Naive B cell (primary cell): ENCODE results near the gene PDZRN3. TPM values are rescaled to one million over a fixed set of nuclear protein-coding genes. Genes with fewer than 3 reads are reported as not detected.

Experiments
- ATAC-seq, 2 donors: fragments of 150-1000 bp; cut with Tn5 transposase; 2 replicates each; pipeline ENCODE4 v1.10.0; 2021; ENCODE audit warnings: low read depth in 2 of 2, mild to moderate bottlenecking in 2 of 2, moderate library complexity in 2 of 2
- DNase-seq: peaks from one replicate; pipeline ENCODE4 v3.0.0; 2022
- H3K27ac Mint-ChIP-seq, 6 donors: one replicate each; pipeline ENCODE4 v1.8.0; 2020 to 2022; ENCODE audit warnings: mild to moderate bottlenecking in 6 of 6, mixed read lengths in 6 of 6, moderate library complexity in 5 of 6, inconsistent platforms in 2 of 6
- H3K27me3 Mint-ChIP-seq, 3 donors: one replicate each; pipeline ENCODE4 v1.8.0; 2021 to 2022; ENCODE audit warnings: mixed read lengths in 3 of 3, mild to moderate bottlenecking in 1 of 3
- H3K36me3 Mint-ChIP-seq, 2 donors: one replicate each; pipeline ENCODE4 v1.8.0; 2020 to 2022; ENCODE audit warnings: mixed read lengths in 2 of 2, inconsistent platforms in 1 of 2, mild to moderate bottlenecking in 1 of 2
- H3K4me1 Mint-ChIP-seq, 3 donors: one replicate each; pipeline ENCODE4 v1.8.0; 2020 to 2022; ENCODE audit warnings: mixed read lengths in 3 of 3, inconsistent platforms in 1 of 3, mild to moderate bottlenecking in 1 of 3, moderate library complexity in 1 of 3
- H3K4me3 Mint-ChIP-seq, 8 donors: one replicate each; pipeline ENCODE4 v1.8.0; 2020 to 2022; ENCODE audit warnings: mild to moderate bottlenecking in 8 of 8, mixed read lengths in 8 of 8, moderate library complexity in 8 of 8, inconsistent platforms in 2 of 8
- H3K9me3 Mint-ChIP-seq, 7 donors: one replicate each; pipeline ENCODE4 v1.8.0; 2020 to 2022; ENCODE audit warnings: mixed read lengths in 7 of 7, mild to moderate bottlenecking in 5 of 7, inconsistent platforms in 2 of 7, moderate library complexity in 1 of 7
- polyA plus RNA-seq, 6 donors: library from polyadenylated mRNA; unstranded; fragments of 300-500 nt; fragmentation: Illumina TruSeq; gene quantifications; one replicate each; pipeline ENCODE4 v1.2.3, GENCODE V29; 2021; ENCODE audit warnings: low read depth in 6 of 6

PDZRN3 gene
- polyA plus RNA-seq, 6 donors from 2014 or later = not detected

GRCh38 chr3:73556520-73557372 is 68.0 kb downstream of the PDZRN3 start:
- no peaks in the 10 kb centered on the region for H3K36me3 Mint-ChIP-seq
- DNase-seq = no peak
- no peak overlapping the region for H3K4me3 Mint-ChIP-seq
- H3K27ac Mint-ChIP-seq = no peak overlapping the region
- H3K27me3 Mint-ChIP-seq = peaks cover 5 to 10% (median 5%) of the 10 kb centered on the region in 3 donors
- H3K4me1 Mint-ChIP-seq = no peaks in the 10 kb centered on the region
- no peak for ATAC-seq
- peaks cover 0 to 9% (median 0%) of the 10 kb centered on the region in 7 donors for H3K9me3 Mint-ChIP-seq

- DNase-seq (no peak), ATAC-seq (no peak)
- H3K27me3 Mint-ChIP-seq = peaks cover 5 to 8% (median 5%) of the 10 kb centered on the region in 3 donors
- no peak overlapping the region for H3K4me3 Mint-ChIP-seq
- peaks cover 0 to 8% (median 0%) of the 10 kb centered on the region in 7 donors for H3K9me3 Mint-ChIP-seq
- H3K36me3 Mint-ChIP-seq = no peaks in the 10 kb centered on the region
- H3K4me1 Mint-ChIP-seq = no peaks in the 10 kb centered on the region
- H3K27ac Mint-ChIP-seq = no peak overlapping the region
These were observed 69.7 kb downstream of the PDZRN3 start for GRCh38 chr3:73555076-73555475.

- Mint-ChIP-seq H3K9me3 (peaks cover 0 to 6% (median 0%) of the 10 kb centered on the region in 7 donors), H3K4me1 (no peaks in the 10 kb centered on the region), H3K27me3 (peaks cover 5 to 11% (median 5%) of the 10 kb centered on the region in 3 donors), H3K4me3 (no peak overlapping the region), H3K36me3 (no peaks in the 10 kb centered on the region), H3K27ac (no peak overlapping the region)
- DNase-seq (no peak), ATAC-seq (no peak)
These were observed 72.0 kb downstream of the PDZRN3 start for GRCh38 chr3:73552700-73553099.

- DNase-seq (no peak), ATAC-seq (no peak)
- Mint-ChIP-seq H3K4me1 (no peaks in the 10 kb centered on the region), H3K36me3 (no peaks in the 10 kb centered on the region), H3K4me3 (no peak overlapping the region), H3K9me3 (peaks cover 0 to 6% (median 0%) of the 10 kb centered on the region in 7 donors), H3K27me3 (peaks cover 0 to 11% (median 5%) of the 10 kb centered on the region in 3 donors), H3K27ac (no peak overlapping the region)
These were observed 74.7 kb downstream of the PDZRN3 start for GRCh38 chr3:73550032-73550431.

GRCh38 chr3:73549051-73549600 is 75.6 kb downstream of the PDZRN3 start:
- Mint-ChIP-seq H3K27me3 (peaks cover 0 to 11% (median 5%) of the 10 kb centered on the region in 3 donors), H3K36me3 (no peaks in the 10 kb centered on the region), H3K4me1 (no peaks in the 10 kb centered on the region), H3K27ac (no peak overlapping the region), H3K4me3 (no peak overlapping the region), H3K9me3 (peaks cover 0 to 6% (median 0%) of the 10 kb centered on the region in 7 donors)
- no peak for DNase-seq
- ATAC-seq = no peak

- DNase-seq (no peak), ATAC-seq (no peak)
- Mint-ChIP-seq H3K27me3 (peaks cover 0 to 11% (median 0%) of the 10 kb centered on the region in 3 donors), H3K4me1 (no peaks in the 10 kb centered on the region), H3K9me3 (peaks cover 0 to 3% (median 0%) of the 10 kb centered on the region in 7 donors), H3K36me3 (no peaks in the 10 kb centered on the region), H3K4me3 (no peak overlapping the region), H3K27ac (no peak overlapping the region)
These were observed 76.3 kb downstream of the PDZRN3 start for GRCh38 chr3:73548436-73548835.

GRCh38 chr3:73547427-73548248 is 77.1 kb downstream of the PDZRN3 start:
- DNase-seq (no peak), ATAC-seq (no peak)
- Mint-ChIP-seq H3K27ac (no peak overlapping the region), H3K4me1 (no peaks in the 10 kb centered on the region), H3K36me3 (no peaks in the 10 kb centered on the region), H3K27me3 (peaks cover 0 to 9% (median 0%) of the 10 kb centered on the region in 3 donors), H3K4me3 (no peak overlapping the region), H3K9me3 (peaks cover 0 to 2% (median 0%) of the 10 kb centered on the region in 7 donors)

- peaks cover 0 to 6% (median 0%) of the 10 kb centered on the region in 3 donors for H3K27me3 Mint-ChIP-seq
- H3K9me3 Mint-ChIP-seq = peaks cover 0 to 2% (median 0%) of the 10 kb centered on the region in 7 donors
- DNase-seq = no peak
- no peak overlapping the region for H3K27ac Mint-ChIP-seq
- H3K36me3 Mint-ChIP-seq = no peaks in the 10 kb centered on the region
- no peaks in the 10 kb centered on the region for H3K4me1 Mint-ChIP-seq
- H3K4me3 Mint-ChIP-seq = no peak overlapping the region
- no peak for ATAC-seq
These were observed 77.8 kb downstream of the PDZRN3 start for GRCh38 chr3:73546961-73547360.

GRCh38 chr3:73543412-73543811 is 81.3 kb downstream of the PDZRN3 start:
- Mint-ChIP-seq H3K4me1 (no peaks in the 10 kb centered on the region), H3K9me3 (peaks cover 0 to 10% (median 2%) of the 10 kb centered on the region in 7 donors), H3K27ac (no peak overlapping the region), H3K27me3 (peaks cover 0 to 6% (median 0%) of the 10 kb centered on the region in 3 donors), H3K4me3 (no peak overlapping the region), H3K36me3 (no peaks in the 10 kb centered on the region)
- ATAC-seq (no peak), DNase-seq (no peak)

- no peaks in the 10 kb centered on the region for H3K4me1 Mint-ChIP-seq
- H3K27me3 Mint-ChIP-seq = peaks cover 0 to 6% (median 0%) of the 10 kb centered on the region in 3 donors
These were observed 82.6 kb downstream of the PDZRN3 start for GRCh38 chr3:73542136-73542535.

GRCh38 chr3:73540969-73541740 is 83.6 kb downstream of the PDZRN3 start:
- Mint-ChIP-seq H3K4me1 (no peaks in the 10 kb centered on the region), H3K27me3 (peaks cover 0 to 6% (median 0%) of the 10 kb centered on the region in 3 donors), H3K27ac (no peak overlapping the region), H3K9me3 (peaks cover 0 to 10% (median 1%) of the 10 kb centered on the region in 7 donors), H3K36me3 (no peaks in the 10 kb centered on the region), H3K4me3 (no peak overlapping the region)
- ATAC-seq = no peak
- no peak for DNase-seq

More at GRCh38 chr3:73542136-73542535, 82.6 kb downstream of the PDZRN3 start:
- H3K9me3 Mint-ChIP-seq = peaks cover 0 to 10% (median 1%) of the 10 kb centered on the region in 7 donors
- H3K36me3 Mint-ChIP-seq = no peaks in the 10 kb centered on the region
- DNase-seq = no peak
- ATAC-seq = no peak
- no peak overlapping the region for H3K4me3 Mint-ChIP-seq
- H3K27ac Mint-ChIP-seq = peak overlapping the region in 1 of 6 donors; percentile 41

GRCh38 chr3:73538486-73538885 is 86.3 kb downstream of the PDZRN3 start:
- H3K9me3 Mint-ChIP-seq = peaks cover 0 to 10% (median 2%) of the 10 kb centered on the region in 7 donors
- DNase-seq = no peak
- H3K4me1 Mint-ChIP-seq = no peaks in the 10 kb centered on the region
- no peak overlapping the region for H3K4me3 Mint-ChIP-seq
- H3K36me3 Mint-ChIP-seq = no peaks in the 10 kb centered on the region
- ATAC-seq = no peak
- peaks cover 0 to 6% (median 5%) of the 10 kb centered on the region in 3 donors for H3K27me3 Mint-ChIP-seq
- no peak overlapping the region for H3K27ac Mint-ChIP-seq

- Mint-ChIP-seq H3K27ac (no peak overlapping the region), H3K9me3 (peaks cover 0 to 10% (median 2%) of the 10 kb centered on the region in 7 donors), H3K4me3 (no peak overlapping the region), H3K36me3 (no peaks in the 10 kb centered on the region), H3K27me3 (peaks cover 0 to 14% (median 5%) of the 10 kb centered on the region in 3 donors), H3K4me1 (no peaks in the 10 kb centered on the region)
- DNase-seq (no peak), ATAC-seq (no peak)
These were observed 87.8 kb downstream of the PDZRN3 start for GRCh38 chr3:73536952-73537351.
